Skeletal muscle cell (primary cell): ENCODE results near the gene MAD1L1.
A peak's percentile ranks its signal among the peaks of the same experiment; 100 is the strongest.
"Not testable (repeated sequence)": the region's sequence is repeated elsewhere in the genome, so short reads cannot be mapped to it uniquely, and the experiment has no call there.

Source experiments
- DNase-seq: peaks from one replicate; pipeline ENCODE4 v3.0.0-alpha.2; 2010; ENCODE audit warnings: low read depth
- H3K4me3 ChIP-seq: 2 replicates; pipeline ENCODE4 v1.5.1; 2011; ENCODE audit warnings: low read depth, mild to moderate bottlenecking, control low read depth, low read length, moderate library complexity

The MAD1L1 gene

DNA sequence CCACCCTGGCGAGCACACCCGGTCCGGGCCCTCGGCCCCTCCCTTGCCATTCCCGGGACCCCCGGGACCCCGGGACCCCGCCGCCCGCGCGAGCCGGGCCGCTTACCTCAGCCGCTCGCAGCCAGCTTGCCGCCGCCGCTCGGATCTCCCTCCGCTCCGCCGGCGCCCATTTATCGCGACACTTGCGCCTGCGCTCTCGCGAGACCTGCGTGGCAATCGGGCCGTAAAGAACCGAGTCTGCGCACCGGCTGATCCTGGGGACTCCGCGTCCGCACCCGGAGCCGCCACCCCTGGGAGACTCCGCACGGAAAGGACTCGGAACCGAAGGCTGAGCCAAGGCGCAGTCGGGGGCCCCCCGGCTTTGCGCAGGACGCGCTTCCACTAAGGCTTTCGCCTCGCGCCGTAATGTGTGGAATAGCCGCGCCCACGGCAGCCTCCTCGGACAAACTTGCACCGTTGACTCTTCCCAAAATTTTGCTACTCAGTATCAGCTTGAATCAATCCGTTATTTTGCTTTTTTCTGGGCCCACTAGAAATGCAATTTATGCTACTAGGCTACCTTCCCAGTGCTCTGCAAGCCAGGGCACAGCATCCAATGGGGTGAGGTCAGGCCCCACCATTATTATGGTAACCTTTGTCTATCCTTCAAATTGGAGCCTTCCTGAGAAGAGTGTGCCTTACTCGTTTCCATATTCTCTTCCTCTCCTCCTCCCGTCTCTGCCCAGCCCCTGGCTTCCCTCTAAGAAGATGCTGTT lies at the start of gene MAD1L1:
Gene MAD1L1 (minus strand): TSS at position 180 of the 755 bp plus-strand sequence. CDS start 2,812 bp downstream, outside the sequence.
- H3K4me3 ChIP-seq, result peak within 1 kb of the TSS; percentile 89
- peak; percentile 65 for DNase-seq

DNA sequence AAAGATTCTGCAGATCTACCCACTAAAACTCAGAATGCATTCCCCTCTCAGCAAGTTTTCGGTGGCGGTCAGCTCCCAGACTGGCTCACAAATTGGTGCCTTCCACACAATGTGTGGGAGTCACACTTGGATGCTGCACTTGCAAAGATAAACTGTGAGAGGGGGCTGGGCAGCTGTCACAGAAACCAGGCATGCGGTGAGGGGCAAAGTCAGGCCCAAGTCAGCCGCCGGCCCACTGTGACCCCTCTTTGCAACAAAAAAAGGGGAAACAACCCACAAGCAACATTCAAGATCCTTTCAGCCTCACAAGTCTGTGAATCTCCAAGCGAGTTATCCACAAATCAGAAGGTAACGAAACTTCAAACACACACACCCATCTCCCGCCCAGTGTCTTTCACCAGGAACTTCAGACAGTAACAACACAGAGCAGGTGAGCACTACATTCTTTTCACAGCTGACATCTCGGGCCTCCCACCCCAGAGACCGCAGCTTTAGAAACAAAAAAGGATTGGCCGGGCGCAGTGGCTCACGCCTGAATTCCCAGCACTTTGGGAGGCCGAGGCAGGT lies 49.5 kb upstream of the MAD1L1 start:
- DNase-seq, result no peak
- H3K4me3 ChIP-seq, result no peak overlapping the region

DNA sequence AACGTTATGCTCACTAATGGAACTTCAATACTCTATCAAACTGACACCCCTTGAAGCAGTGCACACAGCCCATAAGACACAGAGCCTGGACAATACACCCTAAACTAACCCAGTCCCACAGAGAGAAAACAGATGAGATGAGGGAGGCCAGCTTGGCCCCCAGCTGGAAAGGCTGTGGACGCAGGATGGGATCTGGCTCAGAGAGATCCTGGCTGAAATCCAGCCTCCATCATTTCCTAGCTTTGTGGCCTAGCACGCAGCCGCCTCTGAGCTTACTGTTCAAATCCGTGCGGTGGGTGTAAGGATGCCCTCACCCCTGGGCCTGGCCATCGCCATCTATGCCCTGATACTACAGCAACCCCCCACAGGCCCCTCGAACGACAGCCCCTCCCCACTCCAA lies 48.8 kb upstream of the MAD1L1 start:
- peak; percentile 15 for DNase-seq

DNA sequence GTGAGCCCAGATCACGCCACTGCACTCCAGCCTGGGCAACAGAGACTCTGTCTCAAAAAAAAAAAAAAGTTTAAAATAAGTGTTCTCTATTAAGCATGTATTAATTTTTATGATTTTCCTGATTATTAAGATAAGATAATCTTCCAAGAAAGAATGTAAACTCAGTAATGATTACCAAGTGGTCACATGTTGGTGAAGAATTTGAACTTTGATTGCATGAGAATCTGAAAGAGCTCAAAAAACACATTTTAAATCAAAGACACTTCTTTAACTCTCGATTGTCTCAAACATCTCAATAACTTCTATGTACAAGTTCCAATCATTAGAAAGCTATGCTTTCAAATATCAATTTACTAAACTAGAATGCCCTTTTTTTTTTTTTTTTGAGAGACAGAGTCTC lies 47.7 kb upstream of the MAD1L1 start:
- no peak for DNase-seq
- H3K4me3 ChIP-seq, result no peak overlapping the region

More for the DNA sequence above, 48.8 kb upstream of the MAD1L1 start:
- H3K4me3 ChIP-seq, result no peak overlapping the region

DNA sequence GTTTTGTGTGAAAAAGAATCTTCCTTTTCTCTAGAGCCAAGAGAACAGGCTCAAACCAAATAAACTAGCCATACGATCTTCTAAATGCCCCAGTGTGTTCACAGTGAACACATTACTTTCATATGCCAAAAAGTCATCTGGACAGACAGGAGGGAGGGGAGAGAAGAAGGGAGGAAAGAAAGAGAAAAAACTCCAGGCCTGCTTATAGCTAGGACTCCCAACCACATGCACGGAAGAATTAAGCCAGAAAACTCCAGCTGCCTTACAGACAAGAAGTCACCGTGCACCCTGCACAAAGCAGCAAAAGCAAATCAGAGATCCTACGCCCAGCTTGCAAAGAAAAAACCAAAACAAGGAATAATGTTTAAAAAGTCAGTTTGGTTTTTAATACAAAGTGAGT lies 47.2 kb upstream of the MAD1L1 start:
- no peak for DNase-seq
- no peak overlapping the region for H3K4me3 ChIP-seq

DNA sequence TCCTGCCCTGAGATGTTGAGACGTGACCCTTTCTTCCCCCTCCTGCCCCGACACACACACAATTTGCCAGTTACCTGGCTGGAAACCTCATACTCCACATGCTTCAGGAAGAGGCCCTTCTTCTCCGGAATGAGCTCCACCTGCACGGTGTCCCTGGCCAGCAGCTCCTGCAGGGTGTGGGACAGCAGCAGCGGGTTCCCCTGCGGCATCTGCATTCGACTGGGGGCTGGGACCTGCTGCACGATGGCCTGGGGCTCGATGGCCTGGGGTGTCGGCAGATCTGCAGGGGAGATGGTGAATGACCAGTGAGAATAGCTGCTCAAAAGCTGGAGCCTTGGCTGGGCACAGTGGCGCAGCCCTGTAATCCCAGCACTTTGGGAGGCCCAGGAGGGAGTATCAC lies 45.3 kb upstream of the MAD1L1 start:
- no peak overlapping the region for H3K4me3 ChIP-seq
- DNase-seq, result no peak

DNA sequence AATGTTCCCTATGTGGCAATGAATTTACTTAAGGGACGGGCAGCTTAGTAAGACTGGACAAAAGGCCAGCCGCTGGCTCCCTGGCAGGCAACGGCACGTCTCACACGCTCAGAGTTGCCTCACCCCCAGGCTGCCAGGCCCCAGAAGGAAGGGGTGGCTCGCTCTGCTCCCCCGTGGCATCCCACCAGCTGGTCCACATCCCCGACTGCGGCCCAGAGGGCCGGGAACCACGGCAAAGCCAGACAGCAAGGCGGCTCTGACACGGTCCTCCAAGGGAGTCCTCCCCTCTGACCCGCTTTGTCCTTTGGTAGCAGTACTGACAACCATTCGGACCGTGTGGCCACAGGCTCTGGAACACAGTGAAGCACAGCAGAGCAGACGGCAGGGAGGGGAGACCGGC lies 43.4 kb upstream of the MAD1L1 start:
- no peak overlapping the region for H3K4me3 ChIP-seq
- DNase-seq, result no peak

DNA sequence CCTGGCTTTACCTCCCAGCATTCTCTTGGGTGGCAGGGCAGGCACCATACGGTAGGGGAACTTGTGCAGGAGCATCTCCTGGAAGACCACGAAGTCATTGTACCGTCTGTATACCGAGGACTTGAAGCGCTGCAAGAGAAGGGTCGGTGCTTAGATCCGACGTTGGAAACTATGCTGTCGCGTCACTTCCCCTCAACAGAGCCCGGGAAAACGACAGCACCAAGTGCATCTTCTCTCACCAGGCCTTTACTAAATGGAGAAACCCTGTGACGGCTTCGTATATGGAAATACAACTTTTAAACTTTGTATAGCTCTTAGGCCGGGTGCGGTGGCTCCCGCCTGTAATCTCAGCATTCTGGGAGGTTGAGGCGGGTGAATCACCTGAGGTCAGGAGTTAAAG lies 42.4 kb upstream of the MAD1L1 start:
- H3K4me3 ChIP-seq, result no peak overlapping the region
- no peak for DNase-seq

DNA sequence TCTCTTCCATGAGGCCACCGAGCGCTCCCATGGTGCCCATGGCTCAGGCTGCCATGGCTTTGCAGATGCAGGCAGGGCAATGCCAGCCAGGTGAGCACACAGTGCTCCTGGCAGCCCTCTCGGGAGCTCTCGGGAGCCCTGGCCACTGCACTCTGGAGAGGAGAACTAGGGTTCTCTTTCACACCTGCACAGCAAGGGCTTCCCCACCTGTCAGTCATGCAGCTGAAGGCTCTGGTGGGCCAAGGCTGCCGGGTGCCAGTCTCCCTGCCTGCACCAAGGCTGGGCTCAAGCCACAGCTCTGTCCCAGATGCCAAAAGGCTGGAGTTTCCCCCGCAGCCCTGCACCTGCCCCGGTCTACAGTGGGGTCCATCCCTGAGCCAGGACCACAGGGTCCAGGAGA lies 41.9 kb upstream of the MAD1L1 start:
- no peak overlapping the region for H3K4me3 ChIP-seq
- no peak for DNase-seq

DNA sequence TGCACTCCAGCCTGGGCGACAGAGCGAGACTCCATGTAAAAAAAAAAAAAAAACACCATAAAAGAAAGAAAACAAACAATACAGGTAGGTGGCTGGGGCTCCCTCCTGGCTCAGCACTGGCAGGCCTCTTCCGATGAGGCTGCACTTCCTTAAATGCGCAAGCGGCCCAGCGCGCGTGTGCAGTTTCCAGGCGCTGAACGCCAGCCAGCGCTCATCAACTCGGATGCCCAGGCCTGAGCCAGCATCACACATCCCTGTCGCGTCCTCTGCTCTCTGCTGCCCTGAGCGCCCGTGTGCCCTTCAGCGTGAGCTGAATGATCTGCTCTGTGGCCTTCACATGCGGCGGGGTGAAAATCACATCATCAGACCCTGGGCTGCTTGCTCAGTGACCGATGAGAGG lies 41.1 kb upstream of the MAD1L1 start:
- no peak overlapping the region for H3K4me3 ChIP-seq
- no peak for DNase-seq

DNA sequence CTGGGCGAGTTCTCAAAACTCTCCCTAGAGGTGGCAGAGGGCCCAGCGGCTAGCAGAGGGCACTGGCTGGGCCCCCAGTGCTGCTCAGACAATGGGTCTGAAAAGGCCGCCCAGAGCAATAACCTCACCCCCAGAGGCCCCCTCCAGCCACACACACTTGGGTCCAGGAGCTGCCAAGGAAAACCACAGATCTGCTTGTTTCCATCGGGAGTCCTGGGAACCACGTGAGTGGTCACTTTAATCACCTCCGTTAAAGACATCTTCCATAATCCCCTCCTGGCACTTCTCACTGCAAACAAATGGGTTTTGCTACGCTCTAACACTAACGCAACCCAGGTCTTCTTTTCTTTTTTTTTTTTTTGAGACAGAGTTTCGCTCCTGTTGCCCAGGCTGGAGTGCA lies 39.3 kb upstream of the MAD1L1 start:
- no peak for DNase-seq

DNA sequence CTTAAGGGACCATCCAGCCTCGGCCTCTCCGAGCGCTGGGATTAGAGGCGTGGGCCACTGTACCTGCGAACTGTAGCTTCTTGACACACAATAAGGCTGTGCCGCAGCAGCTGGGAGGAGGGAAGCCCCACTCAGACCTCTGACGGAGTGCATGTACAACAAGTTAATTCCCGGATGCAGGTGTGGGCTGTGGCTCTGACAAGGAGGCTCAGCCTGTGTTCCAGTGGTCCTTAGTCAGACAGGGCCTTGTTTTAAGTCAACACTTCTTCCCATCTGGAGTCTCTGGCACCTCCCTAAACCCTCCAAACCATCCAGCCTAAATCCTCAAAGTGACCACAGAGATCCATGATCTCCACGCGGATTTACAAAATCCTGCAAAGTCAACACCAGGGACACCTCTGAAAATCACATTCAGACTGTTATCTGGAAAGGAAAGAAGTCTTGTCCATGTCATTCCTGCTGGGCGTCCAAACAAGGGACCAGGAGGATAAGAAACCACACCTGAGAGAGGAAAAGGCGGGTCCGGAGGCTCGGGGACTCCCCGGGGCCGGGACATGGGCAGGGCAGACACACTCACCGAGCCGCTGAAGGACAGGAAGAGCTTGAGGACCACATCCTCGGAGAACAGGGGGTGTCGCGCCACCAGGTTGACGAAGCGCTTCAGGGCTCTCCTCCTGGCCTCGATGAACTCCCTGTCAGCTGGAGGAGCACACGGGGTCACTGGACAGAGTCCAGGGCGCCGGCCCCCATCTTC lies 38.7 kb upstream of the MAD1L1 start:
- DNase-seq, result no peak

More for the DNA sequence above, 39.3 kb upstream of the MAD1L1 start:
- no peak overlapping the region for H3K4me3 ChIP-seq

DNA sequence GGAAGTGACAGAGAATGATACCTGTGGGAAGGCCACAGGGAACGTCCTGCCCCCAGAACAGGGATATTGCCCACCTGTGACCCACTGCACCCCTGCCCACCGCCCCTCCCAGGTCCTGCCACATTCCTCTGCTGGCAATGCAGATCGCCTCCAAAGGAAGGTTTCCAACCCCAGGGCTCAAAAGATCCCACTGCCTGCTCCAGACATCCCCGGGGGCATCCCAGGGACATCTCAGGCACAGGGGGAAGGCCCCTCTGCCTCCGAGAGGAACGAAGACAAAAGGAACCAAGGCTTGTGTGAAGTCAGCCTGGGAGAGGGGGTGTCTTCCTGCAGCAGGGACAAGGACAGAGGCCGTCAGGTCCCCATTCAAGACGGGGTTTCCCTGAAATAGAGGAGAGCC lies 37.8 kb upstream of the MAD1L1 start:
- no peak overlapping the region for H3K4me3 ChIP-seq
- DNase-seq, result no peak

More for the DNA sequence above, 38.7 kb upstream of the MAD1L1 start:
- H3K4me3 ChIP-seq, result no peak overlapping the region

DNA sequence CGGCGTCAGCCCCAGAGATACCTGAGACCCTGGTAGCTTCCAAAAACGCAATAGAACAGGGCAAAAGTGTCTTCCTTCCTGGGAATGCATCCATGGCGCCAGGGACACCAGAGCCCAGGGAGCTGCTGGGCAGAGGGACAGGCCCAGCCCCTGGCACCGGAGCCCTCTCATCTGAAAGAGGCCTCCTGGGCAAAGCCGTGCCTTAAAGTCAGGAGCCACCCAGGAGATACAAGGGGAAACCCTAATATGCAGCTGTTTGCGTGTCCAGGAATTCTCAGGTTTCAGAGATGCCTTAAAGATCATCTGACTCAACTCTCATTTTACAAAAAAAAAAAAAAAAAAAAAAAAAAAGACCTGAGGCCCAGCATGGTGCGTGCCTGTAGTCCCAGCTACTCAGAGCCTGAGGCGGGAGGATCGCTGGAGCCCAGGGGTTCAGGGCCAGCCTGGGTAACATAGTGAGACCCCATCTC lies 37.3 kb upstream of the MAD1L1 start:
- no peak for DNase-seq
- no peak overlapping the region for H3K4me3 ChIP-seq

DNA sequence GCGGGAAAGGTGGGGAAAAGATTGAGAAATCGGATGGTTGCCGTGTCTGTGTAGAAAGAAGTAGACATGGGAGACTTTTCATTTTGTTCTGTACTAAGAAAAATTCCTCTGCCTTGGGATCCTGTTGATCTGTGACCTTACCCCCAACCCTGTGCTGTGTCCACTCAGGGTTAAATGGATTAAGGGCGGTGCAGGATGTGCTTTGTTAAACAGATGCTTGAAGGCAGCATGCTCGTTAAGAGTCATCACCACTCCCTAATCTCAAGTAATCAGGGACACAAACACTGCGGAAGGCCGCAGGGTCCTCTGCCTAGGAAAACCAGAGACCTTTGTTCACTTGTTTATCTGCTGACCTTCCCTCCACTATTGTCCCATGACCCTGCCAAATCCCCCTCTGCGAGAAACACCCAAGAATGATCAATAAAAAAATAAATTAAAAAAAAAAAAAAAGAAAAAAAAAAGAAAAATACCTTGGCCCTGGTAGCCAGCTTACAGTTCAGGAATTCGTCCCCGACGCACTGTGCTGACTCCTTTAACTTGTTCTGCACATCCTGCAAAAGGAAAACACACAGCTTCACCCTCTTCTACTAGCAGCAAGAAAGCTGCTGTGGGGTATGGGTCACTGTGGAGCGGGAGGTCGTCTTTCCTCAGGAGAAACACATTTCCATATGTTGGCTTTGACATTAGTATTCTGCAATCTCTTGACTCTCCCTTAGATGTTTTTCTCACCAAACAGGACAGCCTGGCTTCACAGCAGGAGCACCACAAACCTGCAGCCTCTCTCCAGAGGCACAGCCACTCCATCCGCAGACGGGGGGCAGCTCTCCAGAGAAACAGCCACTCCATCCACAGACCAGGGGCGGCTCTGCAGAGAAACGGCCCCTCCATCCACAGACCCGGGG lies 36.6 kb upstream of the MAD1L1 start:
- not testable (repeated sequence) for DNase-seq, H3K4me3 ChIP-seq

DNA sequence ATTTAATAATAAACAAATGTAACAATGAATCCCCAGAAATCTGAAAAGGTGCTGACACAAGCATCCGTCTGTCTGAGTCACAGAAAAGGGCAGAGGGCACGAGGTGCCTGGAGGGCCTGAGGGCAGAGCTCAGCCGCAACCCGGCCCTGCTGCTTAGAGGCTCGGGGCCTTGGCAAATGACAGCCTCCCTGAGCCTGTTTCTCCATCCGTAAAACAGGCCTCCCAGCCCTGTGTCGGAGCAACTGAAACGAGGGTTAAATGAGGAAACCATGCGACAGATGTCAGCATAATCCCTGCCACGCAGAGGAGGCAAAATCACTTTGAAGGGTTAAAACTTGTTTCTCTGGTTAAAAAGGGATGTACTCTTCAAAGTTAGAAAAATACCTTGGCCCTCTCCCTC lies 34.2 kb upstream of the MAD1L1 start:
- no peak overlapping the region for H3K4me3 ChIP-seq
- DNase-seq, result no peak

DNA sequence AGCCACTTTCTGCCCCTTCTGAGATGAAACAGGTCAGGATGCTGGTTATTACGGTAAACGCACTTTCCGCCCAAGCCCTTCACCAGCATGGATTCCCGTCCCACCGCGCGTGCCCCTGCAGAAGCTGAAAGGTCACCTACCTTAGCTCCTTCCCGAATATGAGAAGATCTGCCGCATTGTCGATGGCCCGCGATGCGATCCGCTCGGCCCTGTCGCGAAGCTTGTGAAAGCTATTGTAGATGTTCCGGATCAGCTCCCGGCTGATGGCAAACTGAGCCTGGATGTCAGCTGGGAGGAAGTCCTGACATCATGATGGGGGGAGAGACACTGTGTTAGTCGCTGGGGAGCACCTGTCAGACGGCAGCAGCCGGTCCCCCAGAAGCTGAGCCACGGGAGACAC lies 31.4 kb upstream of the MAD1L1 start:
- DNase-seq, result no peak
- no peak overlapping the region for H3K4me3 ChIP-seq

DNA sequence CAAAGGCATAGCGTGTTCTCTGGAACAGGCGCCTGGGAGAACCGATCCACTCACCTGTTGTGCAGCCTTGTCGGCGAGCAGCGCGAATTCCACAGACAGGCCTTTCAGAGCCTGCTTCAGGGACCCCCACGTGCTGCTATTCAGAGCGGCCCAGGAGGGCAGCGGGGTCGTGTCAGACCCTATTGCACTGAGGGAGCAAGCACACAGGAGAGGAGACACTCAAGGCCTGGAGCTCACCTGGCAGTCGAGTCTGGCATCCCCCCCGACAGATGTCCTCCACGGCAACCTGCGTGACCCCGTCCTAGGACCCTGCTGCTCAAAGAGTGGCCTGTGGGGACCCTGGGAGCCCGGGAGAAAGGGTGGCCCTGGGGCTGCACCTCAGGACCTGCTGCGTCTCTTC lies 30.4 kb upstream of the MAD1L1 start:
- H3K4me3 ChIP-seq, result no peak overlapping the region
- no peak for DNase-seq

DNA sequence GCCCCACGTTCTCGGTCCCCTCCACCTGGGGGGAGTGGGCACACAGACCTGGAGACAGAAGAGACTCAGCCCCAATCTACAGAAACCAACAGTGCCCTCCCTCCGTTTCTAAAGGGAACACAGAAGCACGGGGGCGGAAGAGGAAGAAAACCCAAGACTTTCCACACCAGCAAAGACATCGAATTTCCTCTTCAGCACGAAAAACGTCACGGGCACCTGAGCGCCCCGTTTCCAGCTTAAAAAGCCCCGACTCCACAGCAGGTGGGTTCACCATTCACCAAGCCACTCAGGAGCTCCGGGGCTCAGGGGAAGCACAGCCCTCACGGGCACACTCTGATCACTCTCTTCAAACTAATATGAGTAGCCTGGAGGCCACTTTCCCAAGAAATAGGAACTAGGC lies 28.9 kb upstream of the MAD1L1 start:
- H3K4me3 ChIP-seq, result no peak overlapping the region
- DNase-seq, result no peak

DNA sequence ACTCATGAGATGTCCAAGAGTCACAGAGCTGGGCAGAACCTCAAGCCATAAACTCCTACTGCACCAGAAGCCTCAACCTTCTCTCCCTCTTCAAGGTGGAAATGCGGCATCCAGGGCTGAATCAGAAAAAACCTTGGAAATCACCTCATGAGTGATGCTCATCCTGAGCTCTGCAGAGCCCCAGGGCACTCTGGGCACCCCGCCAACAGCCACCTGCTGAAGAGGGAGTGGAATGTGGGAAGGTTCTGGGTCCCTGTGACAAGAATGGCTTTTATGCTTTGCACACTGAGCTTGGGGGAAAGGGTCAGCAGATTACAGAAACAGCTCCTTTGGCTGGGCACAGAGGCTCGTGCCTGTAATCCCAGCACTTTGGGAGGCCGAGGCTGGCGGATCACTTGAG lies 28.1 kb upstream of the MAD1L1 start:
- no peak overlapping the region for H3K4me3 ChIP-seq
- DNase-seq, result no peak
